Endodermal cell (in vitro differentiated cells): ENCODE results near the gene SLIT1. TPM values are rescaled to one million over a fixed set of nuclear protein-coding genes. Genes with fewer than 3 reads are reported as not detected.

ENCODE experiments used
- DNase-seq: peaks from one replicate; pipeline ENCODE4 v3.0.0-alpha.2; 2017
- H3K27ac ChIP-seq: 2 replicates; pipeline ENCODE4 v1.5.1; 2013; ENCODE audit warnings: mild to moderate bottlenecking, low read depth, low read length, moderate library complexity
- H3K27me3 ChIP-seq: 2 replicates; pipeline ENCODE4 v1.6.1; 2013; ENCODE audit warnings: mild to moderate bottlenecking, low read length, moderate library complexity; ENCODE audit not compliant: insufficient read depth, control insufficient read depth, poor library complexity, severe bottlenecking
- H3K36me3 ChIP-seq: 2 replicates; pipeline ENCODE4 v1.7.0; 2013; ENCODE audit warnings: mild to moderate bottlenecking, low read length, moderate library complexity; ENCODE audit not compliant: control insufficient read depth, insufficient read depth
- H3K4me1 ChIP-seq: one replicate; pipeline ENCODE4 v1.7.0; 2013; ENCODE audit warnings: low read length; ENCODE audit not compliant: control insufficient read depth, insufficient read depth
- H3K4me3 ChIP-seq: 2 replicates; pipeline ENCODE4 v1.5.1; 2013; ENCODE audit warnings: mild to moderate bottlenecking, low read length, moderate library complexity
- H3K9ac ChIP-seq: 2 replicates; pipeline ENCODE4 v1.6.1; 2013; ENCODE audit warnings: mild to moderate bottlenecking, low read length, moderate library complexity; ENCODE audit not compliant: poor library complexity, severe bottlenecking; ENCODE audit errors: extremely low read depth
- H3K9me3 ChIP-seq: 2 replicates; pipeline ENCODE4 v1.6.1; 2013; ENCODE audit warnings: mild to moderate bottlenecking, low read length, moderate library complexity; ENCODE audit not compliant: control insufficient read depth
- H3K27ac Mint-ChIP-seq: 2 replicates; pipeline ENCODE4 v1.8.0; 2020; ENCODE audit warnings: mixed read lengths
- H3K27me3 Mint-ChIP-seq: 2 replicates; pipeline ENCODE4 v1.8.0; 2021; ENCODE audit warnings: mild to moderate bottlenecking, mixed read lengths; ENCODE audit not compliant: insufficient read depth
- H3K36me3 Mint-ChIP-seq: 2 replicates; pipeline ENCODE4 v1.8.0; 2020; ENCODE audit warnings: low read depth, mixed read lengths
- H3K4me1 Mint-ChIP-seq: 2 replicates; pipeline ENCODE4 v1.8.0; 2020; ENCODE audit warnings: mixed read lengths
- H3K4me3 Mint-ChIP-seq: 2 replicates; pipeline ENCODE4 v1.8.0; 2020; ENCODE audit warnings: mild to moderate bottlenecking, moderate library complexity, mixed read lengths
- H3K9me3 Mint-ChIP-seq: 2 replicates; pipeline ENCODE4 v1.8.0; 2020; ENCODE audit warnings: mild to moderate bottlenecking, mixed read lengths
- WGBS, 2 experiments: methylation state at CpG; one replicate each; pipeline versions ENCODE4 v1.1.5 to v1.1.7; 2013; ENCODE audit warnings: missing lambda C conversion rate in 2 of 2, mixed read lengths in 1 of 2; ENCODE audit not compliant: insufficient coverage in 1 of 2, insufficient read length in 1 of 2; 5-methylcytosine and 5-hydroxymethylcytosine counted together
- total RNA-seq, 2 donors: library from RNA; stranded (reverse); fragmentation: NEBNext Ultra II Directional in 1 of 2; extraction: Animal tissue kit (Norgen Biotek cat#: 25700) in 1 of 2; gene quantifications; 2 replicates in 1 of 2; 3 replicates in 1 of 2; pipeline ENCODE4 v1.2.1, GENCODE V29; 2021
- TF ChIP-seq, protein P1 (sequence below): fragments of 200-600 bp; sonication (generic); conservative IDR thresholded peaks from 2 replicates; pipeline ENCODE4 v1.5.0; 2021; ENCODE audit warnings: antibody characterized with exemption, mild to moderate bottlenecking

The SLIT1 gene
- total RNA-seq, 2 donors from 2014 or later = 0.97 to 2.4 TPM

- H3K4me3 Mint-ChIP-seq = no peak overlapping the region
Observed at GRCh38 chr10:97139651-97140048, 46.1 kb downstream of the SLIT1 start.

GRCh38 chr10:97138846-97139245 lies 46.9 kb downstream of the SLIT1 start:
- H3K27me3 ChIP-seq = peaks cover 38% of the 10 kb centered on the region
- no peak overlapping the region for H3K27ac ChIP-seq
- no peak overlapping the region for H3K27ac Mint-ChIP-seq
- peaks cover 15% of the 10 kb centered on the region for H3K4me1 Mint-ChIP-seq
- no peaks in the 10 kb centered on the region for H3K36me3 Mint-ChIP-seq
- no peaks in the 10 kb centered on the region for H3K9me3 ChIP-seq
- TF ChIP-seq, protein P1, sequence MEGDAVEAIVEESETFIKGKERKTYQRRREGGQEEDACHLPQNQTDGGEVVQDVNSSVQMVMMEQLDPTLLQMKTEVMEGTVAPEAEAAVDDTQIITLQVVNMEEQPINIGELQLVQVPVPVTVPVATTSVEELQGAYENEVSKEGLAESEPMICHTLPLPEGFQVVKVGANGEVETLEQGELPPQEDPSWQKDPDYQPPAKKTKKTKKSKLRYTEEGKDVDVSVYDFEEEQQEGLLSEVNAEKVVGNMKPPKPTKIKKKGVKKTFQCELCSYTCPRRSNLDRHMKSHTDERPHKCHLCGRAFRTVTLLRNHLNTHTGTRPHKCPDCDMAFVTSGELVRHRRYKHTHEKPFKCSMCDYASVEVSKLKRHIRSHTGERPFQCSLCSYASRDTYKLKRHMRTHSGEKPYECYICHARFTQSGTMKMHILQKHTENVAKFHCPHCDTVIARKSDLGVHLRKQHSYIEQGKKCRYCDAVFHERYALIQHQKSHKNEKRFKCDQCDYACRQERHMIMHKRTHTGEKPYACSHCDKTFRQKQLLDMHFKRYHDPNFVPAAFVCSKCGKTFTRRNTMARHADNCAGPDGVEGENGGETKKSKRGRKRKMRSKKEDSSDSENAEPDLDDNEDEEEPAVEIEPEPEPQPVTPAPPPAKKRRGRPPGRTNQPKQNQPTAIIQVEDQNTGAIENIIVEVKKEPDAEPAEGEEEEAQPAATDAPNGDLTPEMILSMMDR = no peak
- H3K4me3 ChIP-seq = no peak overlapping the region
- WGBS, 2 experiments = 95% methylated on average over 4 to 7 of the region's 7 CpGs
- no peak overlapping the region for H3K9ac ChIP-seq
- no peak overlapping the region for H3K4me3 Mint-ChIP-seq
- H3K36me3 ChIP-seq = no peaks in the 10 kb centered on the region
- peaks cover 6% of the 10 kb centered on the region for H3K4me1 ChIP-seq
- no peaks in the 10 kb centered on the region for H3K9me3 Mint-ChIP-seq
- peak; percentile 36 for DNase-seq
- H3K27me3 Mint-ChIP-seq = peaks cover 27% of the 10 kb centered on the region

More at GRCh38 chr10:97139651-97140048, 46.1 kb downstream of the SLIT1 start:
- Mint-ChIP-seq H3K27ac (no peak overlapping the region), H3K27me3 (peaks cover 27% of the 10 kb centered on the region), H3K4me1 (peaks cover 15% of the 10 kb centered on the region), H3K9me3 (no peaks in the 10 kb centered on the region), H3K36me3 (no peaks in the 10 kb centered on the region)
- TF ChIP-seq, protein P1 = no peak
- no peak for DNase-seq
- H3K27ac ChIP-seq = peak overlapping the region; percentile 82
- no peaks in the 10 kb centered on the region for H3K36me3 ChIP-seq
- H3K4me1 ChIP-seq = peaks cover 6% of the 10 kb centered on the region
- no peaks in the 10 kb centered on the region for H3K9me3 ChIP-seq
- H3K9ac ChIP-seq = no peak overlapping the region
- 86 to 92% methylated on average over 6 of the region's 6 CpGs for WGBS, 2 experiments
- peaks cover 38% of the 10 kb centered on the region for H3K27me3 ChIP-seq
- H3K4me3 ChIP-seq = no peak overlapping the region

DNA sequence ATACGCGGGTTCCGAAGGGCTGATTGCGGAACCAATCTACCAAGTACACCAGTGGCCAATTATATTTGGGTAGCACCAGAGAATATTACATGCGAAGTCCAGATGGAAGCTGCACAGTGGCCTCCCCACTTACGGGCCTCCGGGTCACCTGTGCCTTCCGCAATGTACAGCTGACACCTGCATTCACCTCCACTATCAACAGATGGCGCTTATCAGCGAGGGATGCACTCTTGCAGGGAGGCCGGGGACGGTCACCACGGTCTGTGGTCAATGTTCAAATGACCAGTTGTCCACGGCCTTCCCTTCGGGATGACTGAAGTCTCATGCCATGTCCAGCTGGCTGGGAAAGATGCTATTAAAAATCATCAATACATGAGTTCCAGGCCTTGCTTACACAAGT lies 47.6 kb downstream of the SLIT1 start:
- Mint-ChIP-seq H3K27ac (no peak overlapping the region), H3K9me3 (no peaks in the 10 kb centered on the region), H3K27me3 (peaks cover 27% of the 10 kb centered on the region), H3K36me3 (no peaks in the 10 kb centered on the region), H3K4me3 (no peak overlapping the region), H3K4me1 (peaks cover 15% of the 10 kb centered on the region)
- Histone ChIP-seq H3K9me3 (no peaks in the 10 kb centered on the region), H3K36me3 (no peaks in the 10 kb centered on the region), H3K4me1 (peaks cover 6% of the 10 kb centered on the region), H3K4me3 (no peak overlapping the region), H3K27ac (no peak overlapping the region), H3K27me3 (peaks cover 35% of the 10 kb centered on the region), H3K9ac (no peak overlapping the region)
- TF ChIP-seq, protein P1 = peak; percentile 76
- peak; percentile 79 for DNase-seq
- 77 to 78% methylated on average over 15 of the region's 15 CpGs for WGBS, 2 experiments
